A549 (cell line): ENCODE results near the gene ERICH6.

Source experiments
- CBX8 ChIP-seq: fragments of 200-600 bp; sonication (generic); IDR thresholded peaks from 2 replicates; pipeline ENCODE4 v1.6.1; 2016
- EHMT2 ChIP-seq: fragments of 200-600 bp; sonication (generic); IDR thresholded peaks from 2 replicates; pipeline ENCODE4 v1.6.1; 2016; ENCODE audit warnings: antibody characterized with exemption, low read depth, mild to moderate bottlenecking, moderate library complexity
- EP300 ChIP-seq, 2 experiments: fragments of >200 bp; sonication (Bioruptor Twin); formaldehyde crosslinking; IDR thresholded peaks; 2 replicates in 1 of 2; 3 replicates in 1 of 2; pipeline ENCODE4 v1.6.1; 2016 to 2017
- MYC ChIP-seq: IDR thresholded peaks from 2 replicates; pipeline ENCODE4 v1.6.1; 2012; ENCODE audit warnings: mild to moderate bottlenecking, inconsistent platforms, low read length, improper control_type of control experiment, borderline replicate concordance
- PHF8 ChIP-seq: fragments of 200-600 bp; sonication (generic); IDR thresholded peaks from 2 replicates; pipeline ENCODE4 v1.6.1; 2016; ENCODE audit warnings: low read depth, mild to moderate bottlenecking, antibody characterized with exemption, moderate library complexity, borderline replicate concordance
- POLR2A ChIP-seq: IDR thresholded peaks from 2 replicates; pipeline ENCODE4 v1.6.1; 2012; ENCODE audit warnings: mild to moderate bottlenecking, low read length
- ZC3H11A ChIP-seq: fragments of 450-650 bp; IDR thresholded peaks from 2 replicates; pipeline ENCODE4 v1.6.1; 2014; ENCODE audit warnings: antibody characterized with exemption, mild to moderate bottlenecking
- TF ChIP-seq, protein P1 (sequence below): fragments of >200 bp; sonication (Bioruptor Twin); formaldehyde crosslinking; IDR thresholded peaks from 3 replicates; pipeline ENCODE4 v1.5.1; 2016
- TF ChIP-seq, protein P2 (sequence below): fragments of 150-350 bp; IDR thresholded peaks from 2 replicates; pipeline ENCODE4 v1.6.1; 2014; ENCODE audit warnings: low read depth, mild to moderate bottlenecking, low read length
- TF ChIP-seq, protein P3 (sequence below): IDR thresholded peaks from 2 replicates; pipeline ENCODE4 v1.6.1; 2012
- TF ChIP-seq, protein P4 (sequence below): IDR thresholded peaks from 2 replicates; pipeline ENCODE4 v1.6.1; 2012

DNA sequence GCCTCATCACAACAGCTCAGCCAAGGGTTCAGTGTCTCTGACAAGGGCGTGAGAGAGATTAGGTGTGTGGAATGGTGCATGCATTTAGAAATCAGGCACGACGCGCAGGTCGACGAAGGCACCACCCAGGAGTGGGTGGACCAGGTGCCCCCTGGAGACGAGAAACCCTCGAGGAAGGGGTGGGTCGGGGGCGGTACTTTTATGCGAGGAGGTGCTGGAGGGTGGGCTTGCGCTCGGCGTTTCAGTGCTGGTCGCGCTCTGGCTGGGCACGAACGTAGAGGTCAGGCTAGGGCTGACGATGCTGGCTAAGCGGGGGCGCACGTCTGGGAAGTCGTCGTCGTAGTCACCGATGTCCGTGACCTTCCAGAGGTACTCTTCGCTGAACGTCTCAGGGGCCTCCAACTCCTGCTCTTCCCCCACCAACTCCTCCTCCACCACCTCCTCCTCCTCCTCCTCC lies 393 bp downstream of the ERICH6 start:
- TF ChIP-seq PHF8 (no peak), EP300 (IDR thresholded peaks at IDR 0.05) (no peak), POLR2A (peak; percentile 29; the same call in 1 of the 2 replicates), ZC3H11A (no peak), CBX8 (no peak), MYC (no peak), EHMT2 (no peak)
- TF ChIP-seq, protein P1, sequence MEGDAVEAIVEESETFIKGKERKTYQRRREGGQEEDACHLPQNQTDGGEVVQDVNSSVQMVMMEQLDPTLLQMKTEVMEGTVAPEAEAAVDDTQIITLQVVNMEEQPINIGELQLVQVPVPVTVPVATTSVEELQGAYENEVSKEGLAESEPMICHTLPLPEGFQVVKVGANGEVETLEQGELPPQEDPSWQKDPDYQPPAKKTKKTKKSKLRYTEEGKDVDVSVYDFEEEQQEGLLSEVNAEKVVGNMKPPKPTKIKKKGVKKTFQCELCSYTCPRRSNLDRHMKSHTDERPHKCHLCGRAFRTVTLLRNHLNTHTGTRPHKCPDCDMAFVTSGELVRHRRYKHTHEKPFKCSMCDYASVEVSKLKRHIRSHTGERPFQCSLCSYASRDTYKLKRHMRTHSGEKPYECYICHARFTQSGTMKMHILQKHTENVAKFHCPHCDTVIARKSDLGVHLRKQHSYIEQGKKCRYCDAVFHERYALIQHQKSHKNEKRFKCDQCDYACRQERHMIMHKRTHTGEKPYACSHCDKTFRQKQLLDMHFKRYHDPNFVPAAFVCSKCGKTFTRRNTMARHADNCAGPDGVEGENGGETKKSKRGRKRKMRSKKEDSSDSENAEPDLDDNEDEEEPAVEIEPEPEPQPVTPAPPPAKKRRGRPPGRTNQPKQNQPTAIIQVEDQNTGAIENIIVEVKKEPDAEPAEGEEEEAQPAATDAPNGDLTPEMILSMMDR: no peak
- TF ChIP-seq, protein P2, sequence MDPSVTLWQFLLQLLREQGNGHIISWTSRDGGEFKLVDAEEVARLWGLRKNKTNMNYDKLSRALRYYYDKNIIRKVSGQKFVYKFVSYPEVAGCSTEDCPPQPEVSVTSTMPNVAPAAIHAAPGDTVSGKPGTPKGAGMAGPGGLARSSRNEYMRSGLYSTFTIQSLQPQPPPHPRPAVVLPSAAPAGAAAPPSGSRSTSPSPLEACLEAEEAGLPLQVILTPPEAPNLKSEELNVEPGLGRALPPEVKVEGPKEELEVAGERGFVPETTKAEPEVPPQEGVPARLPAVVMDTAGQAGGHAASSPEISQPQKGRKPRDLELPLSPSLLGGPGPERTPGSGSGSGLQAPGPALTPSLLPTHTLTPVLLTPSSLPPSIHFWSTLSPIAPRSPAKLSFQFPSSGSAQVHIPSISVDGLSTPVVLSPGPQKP: no peak
- TF ChIP-seq, protein P3, sequence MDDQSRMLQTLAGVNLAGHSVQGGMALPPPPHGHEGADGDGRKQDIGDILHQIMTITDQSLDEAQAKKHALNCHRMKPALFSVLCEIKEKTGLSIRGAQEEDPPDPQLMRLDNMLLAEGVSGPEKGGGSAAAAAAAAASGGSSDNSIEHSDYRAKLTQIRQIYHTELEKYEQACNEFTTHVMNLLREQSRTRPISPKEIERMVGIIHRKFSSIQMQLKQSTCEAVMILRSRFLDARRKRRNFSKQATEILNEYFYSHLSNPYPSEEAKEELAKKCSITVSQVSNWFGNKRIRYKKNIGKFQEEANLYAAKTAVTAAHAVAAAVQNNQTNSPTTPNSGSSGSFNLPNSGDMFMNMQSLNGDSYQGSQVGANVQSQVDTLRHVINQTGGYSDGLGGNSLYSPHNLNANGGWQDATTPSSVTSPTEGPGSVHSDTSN: no peak
- TF ChIP-seq, protein P4, sequence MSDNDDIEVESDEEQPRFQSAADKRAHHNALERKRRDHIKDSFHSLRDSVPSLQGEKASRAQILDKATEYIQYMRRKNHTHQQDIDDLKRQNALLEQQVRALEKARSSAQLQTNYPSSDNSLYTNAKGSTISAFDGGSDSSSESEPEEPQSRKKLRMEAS: no peak; the same call in 1 of the 2 replicates
